Measurements from ENCODE around the gene LIX1. TPM values are rescaled to one million over a fixed set of nuclear protein-coding genes. Genes with fewer than 3 reads are reported as not detected.

LIX1 gene
- total RNA-seq, 1 donor from 2014 or later = 0.59 TPM

GRCh38 chr5:97049175-97049574, 93.2 kb downstream of the LIX1 start:
- no peaks in the 10 kb centered on the region for H4K20me1 ChIP-seq (ENCODE audit: insufficient read depth, low read length)
- Mint-ChIP-seq H3K9me3 (ENCODE audit: unreplicated experiment) (peaks cover 4% of the 10 kb centered on the region), H3K4me3 (ENCODE audit: unreplicated experiment) (no peak overlapping the region), H3K27ac (ENCODE audit: unreplicated experiment) (no peak overlapping the region), H3K36me3 (ENCODE audit: low read depth, unreplicated experiment) (no peaks in the 10 kb centered on the region), H3K27me3 (ENCODE audit: low read depth, unreplicated experiment) (no peaks in the 10 kb centered on the region), H3K4me1 (ENCODE audit: low read depth, unreplicated experiment) (peaks cover 10% of the 10 kb centered on the region)
- no peak for TF ChIP-seq EZH2 (IDR thresholded peaks at IDR 0.05; ENCODE audit: insufficient read depth, low read length)
- TF ChIP-seq, protein P1, sequence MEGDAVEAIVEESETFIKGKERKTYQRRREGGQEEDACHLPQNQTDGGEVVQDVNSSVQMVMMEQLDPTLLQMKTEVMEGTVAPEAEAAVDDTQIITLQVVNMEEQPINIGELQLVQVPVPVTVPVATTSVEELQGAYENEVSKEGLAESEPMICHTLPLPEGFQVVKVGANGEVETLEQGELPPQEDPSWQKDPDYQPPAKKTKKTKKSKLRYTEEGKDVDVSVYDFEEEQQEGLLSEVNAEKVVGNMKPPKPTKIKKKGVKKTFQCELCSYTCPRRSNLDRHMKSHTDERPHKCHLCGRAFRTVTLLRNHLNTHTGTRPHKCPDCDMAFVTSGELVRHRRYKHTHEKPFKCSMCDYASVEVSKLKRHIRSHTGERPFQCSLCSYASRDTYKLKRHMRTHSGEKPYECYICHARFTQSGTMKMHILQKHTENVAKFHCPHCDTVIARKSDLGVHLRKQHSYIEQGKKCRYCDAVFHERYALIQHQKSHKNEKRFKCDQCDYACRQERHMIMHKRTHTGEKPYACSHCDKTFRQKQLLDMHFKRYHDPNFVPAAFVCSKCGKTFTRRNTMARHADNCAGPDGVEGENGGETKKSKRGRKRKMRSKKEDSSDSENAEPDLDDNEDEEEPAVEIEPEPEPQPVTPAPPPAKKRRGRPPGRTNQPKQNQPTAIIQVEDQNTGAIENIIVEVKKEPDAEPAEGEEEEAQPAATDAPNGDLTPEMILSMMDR (IDR thresholded peaks at IDR 0.05; ENCODE audit: insufficient read depth, low read depth, low read length) = no peak
- no peak overlapping the region for H3K4me3 ChIP-seq (ENCODE audit: insufficient read depth, low read depth, low read length)
- no peaks in the 10 kb centered on the region for H3K36me3 ChIP-seq (ENCODE audit: insufficient read depth, low read length)
- no peak for FAIRE-seq
- no peak overlapping the region for H3K9ac ChIP-seq (ENCODE audit: low read length)
- H2AFZ ChIP-seq (ENCODE audit: low read depth, low read length) = no peak overlapping the region
- H3K79me2 ChIP-seq (ENCODE audit: insufficient read depth, low read length) = no peaks in the 10 kb centered on the region
- H3K4me2 ChIP-seq (ENCODE audit: low read length) = no peak overlapping the region
- H3K4me1 ChIP-seq (ENCODE audit: insufficient read depth, low read length) = peaks cover 4% of the 10 kb centered on the region
- DNase-seq (ENCODE audit: low read depth) = no peak
- no peaks in the 10 kb centered on the region for H3K9me3 ChIP-seq (ENCODE audit: insufficient read depth, low read depth, low read length)
- H3K27ac ChIP-seq (ENCODE audit: low read depth, low read length) = no peak overlapping the region
- H3K27me3 ChIP-seq (ENCODE audit: insufficient read depth, low read length) = no peaks in the 10 kb centered on the region

DNA sequence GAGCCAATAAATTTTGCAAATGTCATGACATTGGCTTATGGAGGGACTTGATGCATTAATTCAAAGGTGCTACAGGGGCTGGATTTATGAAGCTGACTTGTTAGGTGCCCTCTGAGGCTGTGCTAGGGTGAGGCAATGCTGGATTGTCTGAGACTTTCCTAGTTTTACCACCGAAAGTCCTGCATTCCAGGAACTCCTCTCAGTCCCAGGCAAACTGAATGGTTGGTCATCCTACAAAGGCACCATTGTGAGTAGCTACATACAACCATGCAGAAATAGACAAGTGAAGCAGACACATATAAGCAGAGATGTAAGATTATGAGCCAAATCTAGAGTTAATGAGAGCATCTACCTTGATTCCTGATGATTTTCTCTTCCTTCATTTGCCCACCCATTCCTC, 95.3 kb downstream of the LIX1 start:
- peaks cover 16% of the 10 kb centered on the region for H3K4me1 Mint-ChIP-seq (ENCODE audit: low read depth, unreplicated experiment)
- TF ChIP-seq EZH2 (IDR thresholded peaks at IDR 0.05; ENCODE audit: insufficient read depth, low read length) = no peak
- TF ChIP-seq, protein P1 (IDR thresholded peaks at IDR 0.05; ENCODE audit: insufficient read depth, low read depth, low read length) = no peak
- H2AFZ ChIP-seq (ENCODE audit: low read depth, low read length) = no peak overlapping the region
- H3K4me3 Mint-ChIP-seq (ENCODE audit: unreplicated experiment) = no peak overlapping the region
- DNase-seq (ENCODE audit: low read depth) = no peak
- H3K4me2 ChIP-seq (ENCODE audit: low read length) = no peak overlapping the region
- peaks cover 4% of the 10 kb centered on the region for H3K4me1 ChIP-seq (ENCODE audit: insufficient read depth, low read length)
- H3K79me2 ChIP-seq (ENCODE audit: insufficient read depth, low read length) = no peaks in the 10 kb centered on the region
- H4K20me1 ChIP-seq (ENCODE audit: insufficient read depth, low read length) = no peaks in the 10 kb centered on the region
- no peak overlapping the region for H3K27ac ChIP-seq (ENCODE audit: low read depth, low read length)
- H3K27me3 Mint-ChIP-seq (ENCODE audit: low read depth, unreplicated experiment) = no peaks in the 10 kb centered on the region
- no peaks in the 10 kb centered on the region for H3K36me3 ChIP-seq (ENCODE audit: insufficient read depth, low read length)
- H3K9me3 ChIP-seq (ENCODE audit: insufficient read depth, low read depth, low read length) = no peaks in the 10 kb centered on the region
- H3K36me3 Mint-ChIP-seq (ENCODE audit: low read depth, unreplicated experiment) = no peaks in the 10 kb centered on the region
- no peak overlapping the region for H3K27ac Mint-ChIP-seq (ENCODE audit: unreplicated experiment)
- H3K9ac ChIP-seq (ENCODE audit: low read length) = no peak overlapping the region
- H3K9me3 Mint-ChIP-seq (ENCODE audit: unreplicated experiment) = peaks cover 2% of the 10 kb centered on the region
- H3K4me3 ChIP-seq (ENCODE audit: insufficient read depth, low read depth, low read length) = no peak overlapping the region
- no peaks in the 10 kb centered on the region for H3K27me3 ChIP-seq (ENCODE audit: insufficient read depth, low read length)
- no peak for FAIRE-seq

DNA sequence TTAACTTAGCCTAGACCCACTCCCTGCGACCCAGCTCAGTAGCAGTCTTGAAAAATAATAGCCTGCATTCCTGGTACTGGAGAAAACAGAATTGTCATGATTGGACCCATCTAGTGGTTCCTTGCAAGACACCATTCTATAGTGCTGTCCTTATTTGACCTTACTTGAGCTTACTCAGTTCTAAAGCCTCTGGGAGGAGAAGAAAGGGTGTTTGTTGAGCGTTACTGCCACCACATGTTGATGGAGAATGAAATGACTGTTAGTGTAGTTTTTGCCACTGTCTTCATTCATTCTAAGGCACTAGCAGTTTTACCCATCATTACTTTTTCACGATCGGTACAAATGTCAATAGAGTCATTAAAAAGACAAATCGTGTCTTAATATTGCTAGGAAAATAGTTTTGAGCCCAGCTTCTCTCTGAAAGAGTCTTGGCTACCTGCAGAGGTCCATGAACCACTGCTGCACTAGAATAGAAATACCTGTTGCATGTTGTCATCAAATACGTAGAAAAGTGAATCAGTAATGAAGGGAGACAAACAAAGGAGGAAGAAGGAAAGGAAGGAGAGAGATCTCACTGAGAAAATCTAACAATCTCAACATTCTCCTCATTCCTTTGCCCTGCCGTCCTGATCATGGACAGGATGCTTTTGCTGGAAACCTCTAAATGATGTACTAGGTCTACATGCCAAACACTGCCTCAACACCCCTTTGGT, 96.0 kb downstream of the LIX1 start:
- no peak for TF ChIP-seq EZH2 (IDR thresholded peaks at IDR 0.05; ENCODE audit: insufficient read depth, low read length)
- TF ChIP-seq, protein P1 (IDR thresholded peaks at IDR 0.05; ENCODE audit: insufficient read depth, low read depth, low read length) = no peak
- Histone ChIP-seq H3K9ac (ENCODE audit: low read length) (no peak overlapping the region), H4K20me1 (ENCODE audit: insufficient read depth, low read length) (no peaks in the 10 kb centered on the region), H3K79me2 (ENCODE audit: insufficient read depth, low read length) (no peaks in the 10 kb centered on the region), H3K4me2 (ENCODE audit: low read length) (no peak overlapping the region), H3K36me3 (ENCODE audit: insufficient read depth, low read length) (no peaks in the 10 kb centered on the region), H3K27ac (ENCODE audit: low read depth, low read length) (no peak overlapping the region), H3K4me1 (ENCODE audit: insufficient read depth, low read length) (peaks cover 4% of the 10 kb centered on the region), H2AFZ (ENCODE audit: low read depth, low read length) (no peak overlapping the region), H3K27me3 (ENCODE audit: insufficient read depth, low read length) (no peaks in the 10 kb centered on the region), H3K4me3 (ENCODE audit: insufficient read depth, low read depth, low read length) (no peak overlapping the region), H3K9me3 (ENCODE audit: insufficient read depth, low read depth, low read length) (no peaks in the 10 kb centered on the region)
- DNase-seq (ENCODE audit: low read depth) = peak; percentile 8
- peaks cover 16% of the 10 kb centered on the region for H3K4me1 Mint-ChIP-seq (ENCODE audit: low read depth, unreplicated experiment)
- FAIRE-seq = no peak
- peaks cover 2% of the 10 kb centered on the region for H3K9me3 Mint-ChIP-seq (ENCODE audit: unreplicated experiment)
- H3K27me3 Mint-ChIP-seq (ENCODE audit: low read depth, unreplicated experiment) = no peaks in the 10 kb centered on the region
- no peaks in the 10 kb centered on the region for H3K36me3 Mint-ChIP-seq (ENCODE audit: low read depth, unreplicated experiment)
- no peak overlapping the region for H3K27ac Mint-ChIP-seq (ENCODE audit: unreplicated experiment)
- no peak overlapping the region for H3K4me3 Mint-ChIP-seq (ENCODE audit: unreplicated experiment)

Measured in astrocyte (in vitro differentiated cells and primary cell).